ENCODE measurements around the gene CORO2B.
A peak's percentile ranks its signal among the peaks of the same experiment; 100 is the strongest.

CORO2B gene

DNA sequence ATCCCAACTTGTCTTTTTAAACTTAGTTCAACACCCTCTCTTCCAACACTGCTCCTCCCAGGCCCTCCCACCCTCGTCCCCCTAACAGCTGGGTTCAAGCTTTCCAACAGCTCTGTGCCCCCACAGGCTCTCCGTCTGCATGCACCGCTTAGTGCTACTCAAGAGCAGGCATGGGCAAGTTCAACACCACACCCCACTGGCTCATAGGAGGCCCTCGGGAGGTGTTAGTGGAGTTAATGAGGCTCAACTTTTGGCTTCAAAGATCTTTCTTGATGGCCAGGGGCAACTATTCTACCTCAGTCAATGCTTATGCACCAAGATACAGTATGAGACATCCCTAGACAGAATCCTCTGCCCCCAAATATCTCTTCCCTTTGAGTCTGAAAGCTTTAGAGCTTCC is 127.5 kb downstream of the CORO2B start:
- DNase-seq = no peak

DNA sequence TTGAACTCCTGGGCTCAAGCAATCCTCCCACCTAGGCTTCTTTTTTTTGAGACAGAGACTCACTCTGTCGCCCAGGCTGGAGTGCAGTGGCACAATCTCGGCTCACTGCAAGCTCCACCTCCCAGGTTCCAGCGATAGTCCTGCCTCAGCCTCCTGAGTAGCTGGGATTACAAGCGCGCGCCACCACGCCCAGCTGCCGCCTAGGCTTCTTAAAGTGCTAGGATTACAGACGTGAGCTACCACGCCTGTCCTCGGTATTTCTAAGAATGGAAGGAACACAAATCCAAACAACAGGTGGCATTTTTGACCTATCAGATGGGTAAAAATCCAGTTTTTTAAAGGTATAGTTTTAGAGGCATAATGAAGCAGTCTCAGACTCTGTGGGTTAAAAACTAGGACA is 128.1 kb downstream of the CORO2B start:
- DNase-seq = no peak

DNA sequence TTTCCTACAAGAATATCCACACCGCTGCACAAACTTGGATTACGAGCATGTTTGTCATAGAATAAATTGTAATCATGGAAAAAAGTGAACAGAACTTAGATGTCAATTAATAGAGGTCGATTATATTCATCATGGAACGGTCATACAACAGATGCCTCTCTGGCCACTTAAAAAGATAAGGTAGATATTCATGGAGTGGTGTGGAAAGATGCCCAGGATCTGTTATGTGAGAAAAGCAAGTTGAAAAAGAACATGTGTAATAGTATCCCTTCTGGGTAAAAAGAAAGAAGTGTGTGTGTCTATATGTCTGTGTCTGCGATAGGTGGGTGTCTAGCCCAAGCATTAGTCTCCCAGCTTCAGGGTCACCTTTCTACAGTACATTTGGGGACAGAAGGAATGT is 128.6 kb downstream of the CORO2B start:
- DNase-seq = no peak

- no peak for DNase-seq
Measured at GRCh38 chr15:68709876-68710275, 131.1 kb downstream of the CORO2B start.

DNA sequence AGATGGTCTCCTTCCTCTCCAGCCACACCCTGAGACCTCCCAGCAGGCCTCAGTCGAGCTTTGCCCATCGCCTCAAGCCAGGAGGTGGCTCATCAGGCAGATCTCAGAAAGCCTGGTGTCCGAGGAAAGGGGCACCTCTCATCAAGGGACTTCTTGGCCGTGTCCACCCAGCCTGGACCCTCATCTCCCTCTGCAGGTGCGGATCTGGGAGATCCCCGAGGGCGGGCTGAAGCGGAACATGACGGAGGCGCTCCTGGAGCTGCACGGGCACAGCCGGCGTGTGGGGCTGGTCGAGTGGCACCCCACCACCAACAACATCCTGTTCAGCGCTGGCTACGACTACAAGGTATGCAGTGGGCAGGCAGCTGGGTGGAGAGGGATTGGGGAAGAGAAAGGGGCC is 131.7 kb downstream of the CORO2B start:
- DNase-seq = no peak

- DNase-seq = no peak
Measured at GRCh38 chr15:68711406-68711805, 132.6 kb downstream of the CORO2B start.

DNA sequence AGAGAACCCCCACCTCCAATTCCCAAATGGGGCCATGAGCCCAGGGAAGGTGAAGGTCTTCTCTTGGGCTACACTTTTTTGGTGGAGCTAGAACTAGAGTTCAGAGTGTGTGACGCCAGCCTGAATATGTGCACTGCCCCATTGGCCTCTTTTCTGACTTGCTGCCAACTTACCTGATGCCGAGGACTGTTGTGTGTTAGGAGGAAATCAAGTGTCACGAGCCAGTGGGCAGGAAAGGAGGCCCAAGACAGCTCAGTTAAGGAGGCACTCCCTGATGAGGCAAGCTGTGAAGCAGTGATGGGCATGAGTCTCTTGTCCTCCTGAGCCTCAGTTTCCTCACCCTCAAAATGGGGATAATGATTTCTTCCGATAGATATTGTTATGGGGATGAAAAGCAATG is 134.1 kb downstream of the CORO2B start:
- no peak for DNase-seq

GRCh38 chr15:68713874-68714273 is 135.1 kb downstream of the CORO2B start:
- no peak for DNase-seq

DNA sequence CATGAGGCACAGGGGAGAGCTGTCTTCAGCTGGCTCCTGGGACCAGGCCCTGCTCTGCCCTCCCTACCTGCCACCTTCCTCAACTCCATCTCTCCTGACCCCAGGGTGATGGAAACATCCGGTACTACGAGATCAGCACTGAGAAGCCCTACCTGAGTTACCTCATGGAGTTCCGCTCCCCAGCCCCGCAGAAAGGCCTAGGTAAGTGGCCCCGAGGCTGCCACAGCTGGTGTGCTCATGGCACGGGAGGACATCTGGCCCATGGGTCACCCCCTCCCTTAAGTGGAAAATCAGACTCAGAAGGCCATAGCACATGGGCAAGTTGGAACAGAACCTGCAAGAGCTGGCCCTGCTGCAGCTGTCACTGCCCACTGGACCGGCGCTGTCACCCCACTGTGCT is 136.3 kb downstream of the CORO2B start:
- no peak for DNase-seq

DNA sequence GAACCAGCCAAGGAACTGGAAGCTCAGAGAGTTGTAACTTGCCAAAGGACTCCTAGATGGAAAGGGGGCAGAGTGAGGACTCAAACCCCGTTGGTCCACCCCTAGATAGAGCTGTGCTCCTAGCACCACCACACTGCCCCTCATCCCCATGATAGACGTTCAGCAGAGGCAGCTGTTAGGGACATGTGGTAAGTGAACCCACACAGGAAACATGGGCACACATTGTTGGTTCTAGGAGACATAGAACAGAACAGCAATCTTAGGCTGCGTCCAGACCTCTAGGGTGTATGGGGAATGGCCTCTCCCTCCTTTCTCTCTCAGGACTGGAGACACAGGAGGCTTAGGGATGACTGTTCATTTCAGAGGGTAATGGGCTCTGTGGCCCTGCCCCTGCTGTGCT is 139.2 kb downstream of the CORO2B start:
- no peak for DNase-seq

GRCh38 chr15:68718468-68718867 is 139.7 kb downstream of the CORO2B start:
- DNase-seq = no peak

DNA sequence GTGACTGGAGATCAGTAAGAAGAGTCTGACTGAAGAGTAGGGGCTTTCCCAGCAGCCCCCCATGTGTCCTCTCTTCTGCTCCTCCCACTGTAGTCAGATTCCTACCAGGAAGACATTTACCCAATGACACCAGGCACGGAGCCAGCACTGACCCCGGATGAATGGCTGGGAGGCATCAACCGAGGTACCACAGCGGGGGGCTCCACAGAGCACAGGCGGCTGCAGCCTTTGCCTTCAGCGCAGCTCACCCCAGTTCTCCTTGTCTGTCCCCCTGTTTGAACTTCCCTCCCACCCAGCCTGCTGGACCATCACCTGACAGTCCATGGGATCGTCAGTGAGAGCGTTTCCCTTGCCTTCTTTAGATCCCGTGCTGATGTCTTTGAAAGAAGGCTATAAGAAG is 140.3 kb downstream of the CORO2B start:
- DNase-seq = no peak

- peak; percentile 33 for DNase-seq
Measured at GRCh38 chr15:68719672-68720071, 140.9 kb downstream of the CORO2B start.

GRCh38 chr15:68721886-68722285 is 143.1 kb downstream of the CORO2B start:
- no peak for DNase-seq

- peak; percentile 29 for DNase-seq
Measured at GRCh38 chr15:68725736-68726135, 146.9 kb downstream of the CORO2B start.

DNA sequence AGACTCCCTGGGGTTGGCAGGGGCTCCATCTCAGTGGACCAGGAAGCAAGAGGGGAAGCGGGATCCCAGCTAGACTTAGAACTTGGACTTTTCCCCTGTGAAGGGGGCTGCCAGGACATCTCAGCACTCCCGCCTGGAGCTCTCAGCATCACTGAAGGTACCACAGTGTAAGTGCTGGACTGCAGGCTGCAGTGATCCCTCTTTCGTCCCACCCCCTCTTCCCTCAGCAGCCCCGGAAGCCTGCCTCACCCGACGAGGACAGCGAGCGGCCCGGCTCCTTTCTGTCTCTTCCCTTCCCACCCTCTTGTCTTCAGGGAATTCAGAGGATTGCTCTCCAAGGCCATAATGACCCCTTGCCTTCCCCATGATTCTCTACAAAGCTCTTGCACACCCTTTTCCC is 147.5 kb downstream of the CORO2B start:
- no peak for DNase-seq

DNA sequence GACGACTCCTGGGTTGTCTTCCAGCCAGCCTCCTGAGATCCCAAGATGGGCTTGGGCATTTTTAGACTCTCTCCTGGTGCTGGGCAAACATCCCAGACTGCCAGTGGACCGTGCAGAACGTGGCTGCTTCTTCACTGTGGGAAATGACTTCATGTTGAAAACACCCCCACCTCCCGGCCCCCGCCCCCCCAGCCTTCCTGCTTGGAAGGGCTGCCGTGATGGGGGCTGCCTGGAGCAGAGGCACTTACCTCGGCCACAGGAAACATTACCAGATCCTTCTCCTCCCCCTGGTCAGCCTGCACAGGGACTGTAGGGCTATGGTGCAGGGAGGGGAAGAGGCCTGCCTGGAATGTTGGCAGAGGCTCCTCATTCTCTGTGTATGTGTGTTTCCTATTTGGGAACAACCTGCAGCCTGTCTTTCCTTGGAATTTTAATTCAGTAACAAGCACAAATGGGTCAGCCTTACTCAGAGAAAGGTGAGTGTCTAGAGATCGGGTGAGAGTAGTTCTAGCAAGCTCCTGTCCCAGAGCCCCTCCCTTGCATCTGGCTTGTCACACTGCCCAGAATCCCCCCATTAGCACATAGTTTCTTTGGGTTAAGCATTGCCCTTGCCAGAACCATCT is 151.1 kb downstream of the CORO2B start:
- DNase-seq = peak; percentile 59

- peak; percentile 57 for DNase-seq
Measured at GRCh38 chr15:68730471-68730919, 151.7 kb downstream of the CORO2B start.

GRCh38 chr15:68730976-68731897 is 152.4 kb downstream of the CORO2B start:
- no peak for DNase-seq

- no peak for DNase-seq
Measured at GRCh38 chr15:68732451-68732850, 153.7 kb downstream of the CORO2B start.

GRCh38 chr15:68733666-68734065 is 154.9 kb downstream of the CORO2B start:
- DNase-seq = peak; percentile 16

GRCh38 chr15:68734352-68734751 is 155.6 kb downstream of the CORO2B start:
- DNase-seq = no peak

DNA sequence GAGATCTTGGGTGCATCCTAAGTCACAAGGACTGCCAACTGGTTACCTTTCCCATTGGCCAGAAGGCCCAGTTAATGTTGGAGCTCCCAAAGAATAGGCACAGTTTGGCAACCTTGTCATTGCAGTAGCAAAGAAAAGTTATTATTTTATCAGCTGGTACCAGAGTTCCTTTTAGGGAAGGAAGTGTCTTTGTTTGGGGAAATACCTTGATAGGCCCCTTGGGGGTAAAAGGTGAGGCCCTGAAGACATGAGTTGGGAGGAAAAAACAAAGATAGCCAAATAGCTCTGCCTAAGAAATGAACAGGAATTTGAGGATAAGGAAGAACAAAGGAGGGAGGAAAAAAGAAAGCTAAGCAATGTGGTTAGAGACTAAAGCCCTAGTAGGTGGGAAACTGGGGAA is 156.1 kb downstream of the CORO2B start:
- DNase-seq = no peak

- DNase-seq = no peak
Measured at GRCh38 chr15:68735610-68736009, 156.8 kb downstream of the CORO2B start.

Measured in fibroblast of skin of scalp (primary cell).